Aorta (tissue), 5 donors: ENCODE data around the gene LENEP. TPM values are rescaled to one million over a fixed set of nuclear protein-coding genes. Genes with fewer than 3 reads are reported as not detected.
"Not testable (repeated sequence)": the region's sequence is repeated elsewhere in the genome, so short reads cannot be mapped to it uniquely, and the experiment has no call there.

ENCODE experiments used
- ATAC-seq: fragments of 200-7000 bp; cut with Tn5 transposase; one replicate; pipeline ENCODE4 v1.9.1; 2022; ENCODE audit warnings: moderate library complexity; ENCODE audit not compliant: low FRiP score
- DNase-seq, 2 donors: peaks; one replicate each; pipeline ENCODE4 v3.0.0-alpha.2; 2020
- H3K27ac ChIP-seq, 2 donors: one replicate each; pipeline ENCODE4 v1.5.1; 2013; ENCODE audit warnings: low read length in 2 of 2, mild to moderate bottlenecking in 2 of 2, moderate library complexity in 2 of 2, control low read depth in 1 of 2, inconsistent platforms in 1 of 2, low read depth in 1 of 2
- H3K27me3 ChIP-seq, 2 donors: one replicate each; pipeline ENCODE4 v1.6.1; 2013; ENCODE audit warnings: control low read depth in 1 of 2, low read length in 1 of 2, mild to moderate bottlenecking in 1 of 2, moderate library complexity in 1 of 2; ENCODE audit not compliant: insufficient read depth in 2 of 2, control insufficient read depth in 1 of 2
- H3K36me3 ChIP-seq, 2 donors: one replicate each; pipeline ENCODE4 v1.6.1; 2013; ENCODE audit warnings: control low read depth in 1 of 2, low read length in 1 of 2, mild to moderate bottlenecking in 1 of 2; ENCODE audit not compliant: insufficient read depth in 2 of 2, control insufficient read depth in 1 of 2
- H3K4me1 ChIP-seq, 2 donors: one replicate each; pipeline ENCODE4 v1.6.1; 2013; ENCODE audit warnings: low read length in 2 of 2, control low read depth in 1 of 2, mild to moderate bottlenecking in 1 of 2, moderate library complexity in 1 of 2; ENCODE audit not compliant: insufficient read depth in 2 of 2, control insufficient read depth in 1 of 2
- H3K4me3 ChIP-seq, 2 donors: one replicate each; pipeline ENCODE4 v1.5.1; 2013; ENCODE audit warnings: low read length in 2 of 2, control low read depth in 1 of 2, mild to moderate bottlenecking in 1 of 2
- H3K9me3 ChIP-seq: one replicate; pipeline ENCODE4 v1.6.1; 2013; ENCODE audit warnings: mild to moderate bottlenecking, low read length; ENCODE audit not compliant: control insufficient read depth
- WGBS, 2 donors: extraction: QIAGEN DNeasy Blood & Tissue Kit; methylation state at CpG; one replicate each; pipeline ENCODE4 v1.1.7; 2013; 5-methylcytosine and 5-hydroxymethylcytosine counted together
- intact Hi-C, 2 donors: fragments of 100-400 bp; cut with DNase I; formaldehyde crosslinking; loops; one replicate each; pipeline versions ENCODE4 v1.14.2 to v1.15.0; 2022
- polyA plus RNA-seq, 2 donors: library from polyadenylated mRNA; stranded (reverse); fragments of 200-250 nt; gene quantifications; one replicate each; pipeline ENCODE4 v1.2.3, GENCODE V29; 2013
- total RNA-seq, 2 donors: library from RNA; stranded (reverse); fragmentation: NEBNext Ultra II Directional; extraction: Animal tissue kit (Norgen Biotek cat#: 25700); gene quantifications; one replicate each; pipeline ENCODE4 v1.2.1, GENCODE V29; 2021
- donor health status: healthy with polysubstance abuse.
- donor health status: Bipolar disorder and iron deficiency.
- donor health status: DM: no; HTN: no; CAD: no.
- donor health status: DM: no; HTN: no; CAD: no.
- donor health status: DM: yes; HTN: yes; CAD: no.

LENEP gene
- total and polyA plus RNA-seq, 4 donors = not detected

- Histone ChIP-seq H3K4me3 (peak overlapping the region in 1 of 2 donors; percentile 14), H3K27me3 (no peaks in the 10 kb centered on the region), H3K27ac (peak overlapping the region; percentile 72 to 97), H3K36me3 (peaks cover 0 to 3% of the 10 kb centered on the region in 2 donors), H3K9me3 (no peaks in the 10 kb centered on the region), H3K4me1 (no peaks in the 10 kb centered on the region)
- ATAC-seq (no peak), DNase-seq (no peak)
- 51 to 55% methylated on average over 3 of the region's 3 CpGs for WGBS, 2 donors
- intact Hi-C loops = loop anchor here in 1 of 2 donors (10.0 kb wide), 1 partner anchor 1177 kb away; no protein-coding TSS in a partner anchor
Observed at GRCh38 chr1:154972213-154972516, 21.2 kb upstream of the LENEP start.

GRCh38 chr1:154972517-154973343 is 20.7 kb upstream of the LENEP start:
- WGBS, 2 donors = 11 to 13% methylated on average over 18 of the region's 18 CpGs
- Histone ChIP-seq H3K4me3 (peak overlapping the region in 1 of 2 donors; percentile 14), H3K9me3 (no peaks in the 10 kb centered on the region), H3K27me3 (no peaks in the 10 kb centered on the region), H3K27ac (peak overlapping the region; percentile 72 to 97), H3K36me3 (peaks cover 0 to 2% of the 10 kb centered on the region in 2 donors), H3K4me1 (no peaks in the 10 kb centered on the region)
- peak; percentile 90 to 92 for DNase-seq
- intact Hi-C loops = loop anchor here (1.0 to 10.0 kb wide), 2 partner anchors 30 to 1178 kb away; partner anchors contain the start of gene ZBTB7B (in 1 of the 2)
- ATAC-seq = no peak

GRCh38 chr1:154973344-154974101 is 19.9 kb upstream of the LENEP start:
- peak overlapping the region; percentile 72 to 86 for H3K27ac ChIP-seq
- no peaks in the 10 kb centered on the region for H3K9me3 ChIP-seq
- DNase-seq = peak; percentile 98 to 99
- H3K36me3 ChIP-seq = no peaks in the 10 kb centered on the region
- no peaks in the 10 kb centered on the region for H3K4me1 ChIP-seq
- 3 to 4% methylated on average over 36 to 37 of the region's 37 CpGs for WGBS, 2 donors
- ATAC-seq = peak; percentile 73
- H3K4me3 ChIP-seq = peak overlapping the region; percentile 69 to 76
- intact Hi-C loops = loop anchor here (1.0 to 10.0 kb wide), 2 partner anchors 29 to 1179 kb away; partner anchors contain the start of gene ZBTB7B (in 1 of the 2)
- no peaks in the 10 kb centered on the region for H3K27me3 ChIP-seq

GRCh38 chr1:154974102-154974807 is 19.1 kb upstream of the LENEP start, which contains the start of gene CKS1B:
CKS1B (plus strand) TSS chr1:154974681; CDS start chr1:154974746, 65 bp downstream.
- DNase-seq (peak; percentile 98), ATAC-seq (peak; percentile 92)
- H3K9me3 ChIP-seq = no peaks in the 10 kb centered on the region
- intact Hi-C loops = loop anchor here in 1 of 2 donors (10.0 kb wide), 1 partner anchor 1179 kb away; no protein-coding TSS in a partner anchor
- no peaks in the 10 kb centered on the region for H3K27me3 ChIP-seq
- no peaks in the 10 kb centered on the region for H3K4me1 ChIP-seq
- H3K4me3 ChIP-seq = peak within 1 kb of the TSS; percentile 81 to 89
- 0 to 1% methylated on average over 47 of the region's 47 CpGs for WGBS, 2 donors
- peak within 1 kb of the TSS; percentile 72 to 86 for H3K27ac ChIP-seq
- H3K36me3 ChIP-seq = no peaks in the 10 kb centered on the region

- H3K36me3 ChIP-seq = no peaks in the 10 kb centered on the region
- peak overlapping the region; percentile 15 to 78 for H3K27ac ChIP-seq
- DNase-seq (peak; percentile 98), ATAC-seq (peak; percentile 84)
- H3K4me1 ChIP-seq = no peaks in the 10 kb centered on the region
- no peaks in the 10 kb centered on the region for H3K9me3 ChIP-seq
- no peaks in the 10 kb centered on the region for H3K27me3 ChIP-seq
- intact Hi-C loops = loop anchor here in 1 of 2 donors (10.0 kb wide), 1 partner anchor 1180 kb away; no protein-coding TSS in a partner anchor
- H3K4me3 ChIP-seq = peak overlapping the region; percentile 81 to 89
- 0 to 1% methylated on average over 30 of the region's 30 CpGs for WGBS, 2 donors
Observed at GRCh38 chr1:154974808-154975408, 18.5 kb upstream of the LENEP start.

GRCh38 chr1:154975409-154976059 is 17.9 kb upstream of the LENEP start:
- Histone ChIP-seq H3K27ac (peak overlapping the region; percentile 15 to 78), H3K4me1 (no peaks in the 10 kb centered on the region), H3K36me3 (no peaks in the 10 kb centered on the region), H3K9me3 (no peaks in the 10 kb centered on the region), H3K27me3 (no peaks in the 10 kb centered on the region), H3K4me3 (peak overlapping the region; percentile 81 to 89)
- intact Hi-C loops = loop anchor here in 1 of 2 donors (10.0 kb wide), 1 partner anchor 1181 kb away; no protein-coding TSS in a partner anchor
- DNase-seq (peak; percentile 77 to 87), ATAC-seq (no peak)
- WGBS, 2 donors = 0 to 1% methylated on average over 24 of the region's 24 CpGs

GRCh38 chr1:154977762-154978161 is 15.6 kb upstream of the LENEP start:
- not testable (repeated sequence) for H3K36me3 ChIP-seq, ATAC-seq, H3K27me3 ChIP-seq, H3K4me3 ChIP-seq, H3K9me3 ChIP-seq, DNase-seq, H3K4me1 ChIP-seq, H3K27ac ChIP-seq
- intact Hi-C loops = loop anchor here in 1 of 2 donors (10.0 kb wide), 1 partner anchor 1183 kb away; no protein-coding TSS in a partner anchor
- 75% methylated on average over 3 of the region's 3 CpGs for whole genome bisulfite sequencing, 2 donors
